Skin epidermis (tissue), 12 donors: ENCODE results near the gene HP1BP3.

Experiments
- H3K27ac ChIP-seq, 21 experiments: fragments of 200-600 bp; sonication (generic) in 11 of 21; one replicate each; pipeline ENCODE4 v1.5.0; 2020; ENCODE audit warnings: mild to moderate bottlenecking in 3 of 21, inconsistent platforms in 2 of 21, moderate library complexity in 2 of 21
- H3K4me3 ChIP-seq, 7 experiments: fragments of 200-600 bp; sonication (generic) in 2 of 7; one replicate each; pipeline ENCODE4 v1.5.0; 2020; ENCODE audit warnings: inconsistent platforms in 2 of 7, mild to moderate bottlenecking in 2 of 7, moderate library complexity in 1 of 7

The HP1BP3 gene

DNA sequence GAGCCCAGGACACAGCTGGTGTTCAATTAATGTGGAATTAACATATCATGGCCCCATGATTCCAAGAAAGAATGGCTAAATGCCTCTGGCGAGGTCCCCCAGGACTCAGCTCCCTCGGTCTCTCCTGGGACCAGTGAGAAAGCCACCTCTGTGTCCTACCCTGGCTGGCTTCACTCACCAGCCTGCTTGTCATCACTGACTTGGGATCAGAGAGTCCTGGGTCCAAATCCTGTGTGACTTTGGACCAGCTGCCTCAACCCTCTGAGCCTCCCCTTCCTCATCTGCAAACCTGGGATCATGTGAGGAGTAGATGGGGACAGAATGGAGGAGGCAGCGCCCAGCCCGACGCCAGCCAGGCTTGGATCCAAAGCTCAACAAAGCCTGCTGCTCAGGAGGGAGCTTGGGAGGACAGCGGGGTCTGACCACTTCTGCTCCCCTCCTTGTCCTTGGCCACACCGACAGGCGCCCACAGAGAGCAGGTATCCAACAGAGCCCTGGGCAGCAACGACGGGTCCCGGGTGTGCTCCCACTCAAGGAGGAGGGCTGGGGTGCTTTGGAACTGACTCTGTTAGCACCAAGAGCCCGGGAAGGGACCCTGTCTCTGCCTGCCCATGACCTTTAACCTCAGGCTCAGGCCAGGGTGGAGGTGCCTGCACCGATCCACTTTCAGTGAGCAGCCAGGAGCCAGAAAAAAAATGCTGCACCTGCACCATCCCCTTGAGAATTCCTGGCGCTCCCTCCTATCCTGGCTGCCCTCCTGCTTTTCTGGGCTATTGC, 57.8 kb downstream of the HP1BP3 start:
- H3K27ac ChIP-seq = no peak overlapping the region
- no peak overlapping the region for H3K4me3 ChIP-seq

DNA sequence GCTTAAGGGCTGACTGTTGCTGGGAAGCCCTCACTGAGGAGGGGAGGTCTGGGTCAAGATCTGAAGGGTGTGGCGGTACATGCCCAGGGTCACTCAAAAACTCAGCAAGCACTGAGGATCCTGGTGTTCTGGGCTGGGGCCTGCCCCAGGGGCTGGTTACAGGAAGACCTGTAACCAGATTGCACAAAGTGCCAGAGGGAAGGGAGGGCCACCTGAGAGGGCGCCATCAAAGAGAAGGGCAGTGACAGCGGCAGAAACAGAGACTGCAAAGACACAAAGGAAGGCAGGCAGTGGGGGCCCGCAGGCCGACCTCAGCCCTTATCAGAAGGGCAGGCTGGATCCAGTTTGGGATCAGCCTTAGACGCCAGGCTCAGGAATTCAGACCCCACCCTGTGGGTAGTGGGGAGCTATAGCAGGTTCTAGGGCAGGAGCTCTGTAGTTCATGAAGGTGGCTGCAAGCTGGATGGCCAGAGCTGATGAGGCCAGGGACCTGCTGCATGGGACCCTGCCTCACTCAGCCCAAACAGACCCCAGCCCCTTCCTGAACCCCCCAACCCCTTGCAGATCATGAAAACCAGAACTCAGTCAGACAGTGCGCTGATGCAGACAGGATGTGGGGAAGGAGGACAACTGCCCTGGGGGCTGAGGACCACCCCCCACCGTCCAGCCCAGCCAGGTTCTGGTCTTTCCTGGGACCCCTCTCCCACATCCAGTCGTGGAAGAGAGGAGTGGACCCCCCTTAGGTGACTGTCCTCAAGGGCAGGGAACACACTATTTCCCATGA, 58.5 kb downstream of the HP1BP3 start:
- H3K27ac ChIP-seq = no peak overlapping the region
- no peak overlapping the region for H3K4me3 ChIP-seq

DNA sequence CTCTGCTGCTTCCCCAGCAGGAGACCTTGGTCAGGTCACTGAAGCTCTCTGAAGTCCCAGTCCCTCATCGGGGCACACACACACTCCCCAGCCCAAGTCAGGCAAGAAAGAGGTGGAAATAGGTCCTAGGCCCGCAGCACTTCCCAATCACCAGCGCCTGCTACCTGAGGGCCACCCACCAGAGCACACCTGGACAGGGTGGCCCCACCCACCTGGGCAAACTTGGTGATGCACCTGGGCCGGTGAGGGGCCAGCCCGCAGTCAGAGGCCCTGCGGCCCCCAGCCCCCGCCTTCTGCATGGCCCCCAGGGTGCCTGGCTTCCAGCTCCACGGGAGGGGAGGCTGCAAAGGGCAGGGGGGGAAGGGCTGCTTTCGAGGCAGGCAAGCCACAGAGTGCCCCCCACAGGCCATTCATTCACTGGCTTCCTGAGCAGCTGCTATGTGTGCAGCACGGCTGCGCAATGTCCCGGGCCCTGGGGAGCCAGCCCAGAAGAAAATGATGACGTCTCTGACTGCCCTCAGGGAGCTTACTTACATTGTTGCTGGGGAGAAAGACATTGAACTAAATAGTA, 59.3 kb downstream of the HP1BP3 start:
- peak overlapping the region in 1 of 21 experiments; percentile 39 for H3K27ac ChIP-seq
- H3K4me3 ChIP-seq = no peak overlapping the region

DNA sequence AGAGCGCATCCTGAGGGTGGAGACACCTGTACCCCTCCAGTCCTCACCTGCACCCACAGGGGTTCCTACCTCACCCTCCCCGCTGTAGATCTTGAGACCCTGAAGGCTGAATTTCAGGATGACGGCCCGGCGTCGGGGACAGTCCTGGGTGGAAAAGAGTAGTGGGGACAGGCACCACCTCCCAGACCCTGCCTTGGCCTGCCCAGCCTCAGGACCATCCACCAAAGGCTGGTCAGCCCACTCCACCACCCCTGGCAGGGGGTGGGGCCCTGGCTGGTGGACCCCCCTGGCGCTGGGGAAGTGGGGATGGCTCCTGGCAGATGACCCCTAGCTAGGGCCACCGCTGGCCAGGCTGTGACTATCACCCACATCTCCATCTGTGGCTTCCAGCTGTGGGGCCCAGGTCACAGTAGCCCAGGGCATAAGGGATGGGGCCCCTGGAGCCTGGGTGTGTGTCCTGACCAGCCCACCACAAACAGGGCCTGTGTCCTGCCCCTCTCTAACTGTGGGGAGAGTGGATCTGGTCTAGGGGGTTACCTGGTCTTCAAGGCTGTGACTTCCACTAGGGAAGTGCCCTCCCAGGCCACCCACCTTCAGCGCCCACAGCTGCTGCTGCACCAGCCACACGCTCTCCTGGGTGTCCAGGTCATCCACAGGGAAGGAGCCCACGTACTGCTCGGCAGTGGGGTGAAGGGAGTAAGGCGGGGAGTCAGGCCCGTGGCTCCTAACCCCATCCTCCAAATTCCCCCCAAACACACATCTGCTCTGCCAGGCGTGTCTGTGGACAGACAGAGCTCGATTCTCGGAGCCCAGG, 60.0 kb downstream of the HP1BP3 start:
- no peak overlapping the region for H3K27ac ChIP-seq
- no peak overlapping the region for H3K4me3 ChIP-seq

DNA sequence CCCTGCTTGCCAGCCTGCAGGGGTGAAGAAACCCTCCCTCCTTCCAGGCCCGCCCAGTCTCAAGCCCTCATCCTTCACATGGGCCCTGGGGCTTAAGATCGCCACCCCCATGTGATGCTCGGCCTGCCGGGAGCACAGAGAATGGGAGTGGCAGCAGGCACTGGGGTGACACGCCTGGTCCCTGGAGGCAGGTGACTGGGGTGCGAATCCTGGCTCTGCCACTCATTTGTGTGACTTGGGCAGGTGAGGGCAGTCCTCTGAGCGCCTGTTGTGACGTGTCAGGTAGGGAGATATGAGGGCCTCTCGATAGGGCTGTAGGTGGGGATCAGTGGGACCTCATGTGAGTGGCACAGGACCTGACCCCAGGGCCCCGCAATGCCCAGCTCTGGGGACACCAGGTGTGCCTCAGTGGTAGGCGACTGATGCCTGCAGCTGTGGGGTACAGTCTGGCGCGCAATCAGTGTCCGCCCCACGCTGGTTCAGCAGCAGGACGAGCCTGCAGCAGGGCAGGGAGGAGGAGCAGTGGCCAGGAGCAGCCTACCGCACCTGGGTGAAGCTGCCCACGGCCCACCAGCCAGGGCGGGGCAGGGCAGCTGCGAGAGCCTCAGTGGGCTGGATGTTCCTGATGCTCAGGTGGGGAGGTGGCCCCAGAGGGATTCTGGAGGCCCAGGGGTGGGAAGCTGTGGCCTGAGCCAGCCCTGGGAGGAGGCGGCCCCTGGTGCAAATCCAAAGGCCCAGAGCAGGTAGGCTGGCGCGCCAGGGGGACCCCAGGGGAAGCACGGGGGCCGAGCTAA, 60.8 kb downstream of the HP1BP3 start:
- no peak overlapping the region for H3K4me3 ChIP-seq
- H3K27ac ChIP-seq = no peak overlapping the region

DNA sequence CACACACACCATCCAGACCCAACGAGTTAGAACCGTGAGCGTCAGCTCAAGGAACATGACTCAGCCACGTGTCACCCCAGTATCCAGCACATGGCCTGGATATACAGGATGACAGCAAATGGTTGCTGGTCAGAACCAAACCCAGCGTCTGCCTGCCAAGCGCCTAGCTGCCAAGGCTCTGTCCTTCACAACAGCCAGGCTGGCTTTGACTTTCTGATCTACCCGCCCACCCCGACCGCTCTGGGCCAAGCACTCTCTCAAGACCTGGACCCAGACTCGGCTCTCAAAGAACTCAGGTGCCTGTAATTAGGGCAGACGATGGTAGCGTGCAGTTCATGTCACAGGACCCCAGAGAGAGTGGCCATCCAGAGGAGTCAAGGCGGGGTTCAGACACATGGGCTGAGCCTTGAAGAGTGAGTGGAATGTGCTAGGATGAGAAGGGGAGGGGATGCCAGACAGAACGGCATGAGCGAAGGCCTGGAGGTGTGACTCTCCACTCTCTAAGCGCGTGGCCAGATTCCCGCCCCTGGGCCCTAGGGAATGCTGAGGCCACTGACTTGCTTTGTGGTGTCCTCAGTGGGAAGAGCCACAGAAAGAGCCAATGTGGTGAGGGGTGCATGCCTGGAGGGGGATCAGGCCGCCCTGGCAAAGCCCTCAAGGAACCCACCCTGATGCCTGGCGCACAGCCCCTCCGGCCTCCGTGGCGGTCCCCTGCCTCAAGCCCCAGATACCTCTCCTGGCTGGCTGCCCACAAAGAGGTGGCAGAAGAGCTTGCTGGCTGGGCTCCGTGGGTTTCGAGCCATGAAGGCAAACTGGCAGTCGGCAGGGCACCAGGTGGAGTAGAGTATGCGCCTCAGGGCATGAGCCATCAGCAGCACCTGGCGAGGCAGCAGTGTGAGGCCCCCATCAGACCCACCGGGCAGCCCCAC, 61.7 kb downstream of the HP1BP3 start:
- Histone ChIP-seq H3K4me3 (no peak overlapping the region), H3K27ac (no peak overlapping the region)

DNA sequence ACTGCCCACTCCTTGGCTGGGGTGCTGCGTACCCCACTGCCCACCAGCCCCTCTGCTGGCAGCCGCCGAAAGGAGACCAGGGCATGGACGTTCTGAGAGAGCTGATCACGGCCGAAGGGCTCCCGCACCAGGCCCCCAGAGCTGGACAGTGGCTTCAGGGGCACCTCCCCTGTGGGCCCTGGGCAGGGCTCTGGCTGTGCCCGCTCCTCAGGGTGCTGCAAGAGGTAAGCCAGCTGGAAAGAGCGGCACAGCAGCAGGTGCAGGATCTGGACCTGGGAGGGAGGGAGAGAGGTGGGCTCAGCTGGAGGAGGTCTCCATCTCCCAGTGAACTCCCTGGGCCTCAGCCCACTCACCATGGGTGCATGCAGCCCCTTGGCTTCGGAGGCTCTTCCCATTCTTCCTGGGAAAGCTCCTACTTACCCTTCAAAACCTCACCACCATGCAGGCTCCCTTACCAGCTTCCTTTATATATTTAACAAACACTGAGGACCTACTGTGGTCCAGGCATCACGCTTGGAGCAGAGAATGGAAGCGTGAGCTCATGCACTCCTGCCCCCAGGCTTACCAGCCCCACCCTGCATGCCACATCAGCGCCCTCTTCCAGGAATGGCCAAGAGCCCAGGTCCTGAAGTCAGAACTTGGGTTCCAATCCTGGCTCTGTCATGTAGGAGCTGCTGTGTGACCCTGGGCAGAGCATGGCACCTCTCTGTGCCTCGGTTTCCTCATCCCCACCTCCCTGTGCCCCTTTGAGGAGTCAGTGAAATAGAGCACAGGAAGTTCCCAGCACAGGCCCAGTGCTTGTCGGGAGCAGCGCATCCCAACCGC, 62.5 kb downstream of the HP1BP3 start:
- H3K4me3 ChIP-seq = no peak overlapping the region
- no peak overlapping the region for H3K27ac ChIP-seq

DNA sequence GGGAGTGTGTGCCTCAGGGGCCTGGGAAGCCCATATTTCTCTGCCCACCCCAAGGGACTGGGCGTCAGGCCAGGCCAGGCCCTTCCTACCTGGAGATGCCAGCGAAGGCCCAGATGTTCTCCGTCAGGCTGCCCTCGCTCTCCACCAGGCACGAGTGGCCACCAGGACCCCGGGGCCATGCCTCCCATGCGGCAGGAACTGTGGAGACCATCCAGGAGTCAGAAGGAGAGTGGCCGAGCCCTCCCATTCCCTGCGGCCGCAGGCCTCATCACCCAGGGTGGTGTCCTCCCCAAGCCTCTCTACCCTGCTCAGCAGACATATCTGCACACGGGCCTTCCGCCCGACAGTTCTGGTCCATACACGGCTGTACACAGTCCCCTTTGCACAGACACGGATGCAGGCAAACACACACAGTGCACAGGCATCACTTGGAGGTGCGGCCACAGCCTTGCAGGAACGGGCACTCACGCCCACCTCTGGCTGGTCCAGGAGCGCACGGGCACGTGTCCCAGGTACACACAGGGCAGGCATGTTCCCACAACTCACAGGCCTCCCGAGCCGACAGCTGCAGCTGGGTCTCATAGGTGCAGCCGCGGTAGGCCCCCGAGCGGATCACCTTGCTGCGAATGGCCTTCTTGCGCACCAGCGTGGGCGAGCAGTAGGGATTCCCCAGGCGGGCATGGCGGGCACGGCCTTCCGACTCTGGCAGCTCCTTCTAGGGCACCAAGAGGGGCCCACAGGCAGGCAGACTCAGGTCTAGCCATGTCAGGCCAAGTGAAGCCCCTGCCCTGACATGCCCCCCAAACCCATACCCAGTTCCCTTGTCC, 63.4 kb downstream of the HP1BP3 start:
- H3K4me3 ChIP-seq = no peak overlapping the region
- no peak overlapping the region for H3K27ac ChIP-seq

DNA sequence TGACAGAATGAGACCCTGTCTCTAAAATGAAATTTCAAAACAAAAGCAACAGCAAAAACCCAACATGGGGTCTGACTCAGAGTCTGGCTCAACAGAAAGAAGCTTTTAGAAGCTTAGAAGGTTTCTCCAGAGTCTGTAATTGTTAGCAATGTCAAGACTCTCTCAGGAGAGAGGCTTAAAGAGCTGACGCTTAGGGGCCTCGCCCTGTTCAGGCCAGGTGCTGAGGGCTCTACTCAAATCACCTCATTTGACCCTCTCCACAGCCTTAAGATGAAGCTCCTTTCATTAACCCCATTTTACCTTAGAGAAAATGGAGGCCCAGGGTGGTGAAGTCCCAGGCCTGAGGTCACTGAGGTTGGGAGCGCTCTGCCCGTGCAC, 64.0 kb downstream of the HP1BP3 start:
- no peak overlapping the region for H3K27ac ChIP-seq
- no peak overlapping the region for H3K4me3 ChIP-seq

DNA sequence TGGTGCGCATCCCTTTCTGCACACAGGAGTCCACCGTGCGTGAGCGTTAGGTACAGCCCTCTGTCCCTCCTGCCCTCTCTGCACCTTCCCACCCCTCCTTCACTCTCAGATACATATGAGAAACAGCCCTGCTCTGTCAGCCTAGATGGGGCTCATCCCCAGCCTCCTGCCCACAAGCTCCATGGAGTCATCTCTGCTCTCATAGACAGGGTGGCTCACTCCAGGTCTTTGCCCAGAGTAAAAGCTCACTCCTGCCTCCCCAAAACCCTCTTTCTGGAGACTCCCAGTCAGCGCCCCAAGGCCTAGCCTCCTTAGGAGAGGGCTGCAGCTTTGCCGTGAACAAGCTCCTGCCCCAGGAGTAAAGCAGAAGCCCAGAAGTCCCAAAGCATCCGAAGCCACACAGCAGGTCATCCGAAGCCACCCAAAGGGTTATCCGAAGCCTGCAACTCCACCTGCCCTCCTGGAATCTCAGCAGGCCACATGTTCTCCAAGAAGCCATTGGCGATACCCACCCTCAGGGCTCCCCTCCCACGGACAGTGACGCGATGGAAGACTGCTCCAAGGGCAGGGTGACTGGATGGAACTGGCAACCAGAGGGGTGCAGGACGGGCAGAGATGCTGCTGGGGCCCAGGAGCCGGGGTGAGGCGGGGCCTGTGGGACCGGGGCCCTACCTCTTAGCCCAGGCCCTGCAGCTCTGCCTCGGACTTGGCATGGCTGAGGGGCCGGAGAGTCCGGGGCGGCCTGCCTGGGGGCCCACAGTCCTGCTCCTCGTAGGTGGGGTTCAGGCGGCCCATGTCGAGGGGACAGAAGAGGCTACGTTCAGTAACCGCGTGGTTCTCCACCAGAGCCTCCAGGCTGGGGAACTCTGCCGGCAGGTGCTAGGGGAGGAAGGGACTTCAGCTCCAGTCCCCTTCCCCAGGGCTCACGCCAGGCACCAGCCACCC, 65.7 kb downstream of the HP1BP3 start:
- no peak overlapping the region for H3K27ac ChIP-seq

DNA sequence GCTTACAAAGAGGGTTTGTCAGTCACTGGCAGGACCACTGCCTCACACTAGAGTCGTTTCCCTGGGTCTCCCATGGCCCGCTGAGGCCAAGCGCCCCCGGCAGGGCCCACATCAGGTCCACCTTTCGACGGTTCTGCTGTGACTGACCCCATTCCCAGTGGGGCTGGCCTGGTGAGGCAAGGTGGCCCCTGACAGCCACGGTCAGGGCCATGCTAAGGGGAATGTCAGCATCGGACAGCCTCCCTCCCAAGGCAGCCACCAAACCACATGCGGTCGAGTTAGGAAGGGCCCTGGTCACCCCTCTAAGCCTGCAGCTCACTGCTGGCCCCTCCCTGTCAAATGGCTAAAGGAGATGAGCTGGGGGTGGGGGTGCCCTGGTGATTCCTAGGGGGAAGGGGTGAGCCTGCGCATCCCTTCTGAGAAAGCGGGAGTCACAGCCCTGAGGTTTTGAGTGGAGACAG, 66.4 kb downstream of the HP1BP3 start:
- Histone ChIP-seq H3K27ac (no peak overlapping the region), H3K4me3 (no peak overlapping the region)

More for the DNA sequence above, 65.7 kb downstream of the HP1BP3 start:
- no peak overlapping the region for H3K4me3 ChIP-seq

DNA sequence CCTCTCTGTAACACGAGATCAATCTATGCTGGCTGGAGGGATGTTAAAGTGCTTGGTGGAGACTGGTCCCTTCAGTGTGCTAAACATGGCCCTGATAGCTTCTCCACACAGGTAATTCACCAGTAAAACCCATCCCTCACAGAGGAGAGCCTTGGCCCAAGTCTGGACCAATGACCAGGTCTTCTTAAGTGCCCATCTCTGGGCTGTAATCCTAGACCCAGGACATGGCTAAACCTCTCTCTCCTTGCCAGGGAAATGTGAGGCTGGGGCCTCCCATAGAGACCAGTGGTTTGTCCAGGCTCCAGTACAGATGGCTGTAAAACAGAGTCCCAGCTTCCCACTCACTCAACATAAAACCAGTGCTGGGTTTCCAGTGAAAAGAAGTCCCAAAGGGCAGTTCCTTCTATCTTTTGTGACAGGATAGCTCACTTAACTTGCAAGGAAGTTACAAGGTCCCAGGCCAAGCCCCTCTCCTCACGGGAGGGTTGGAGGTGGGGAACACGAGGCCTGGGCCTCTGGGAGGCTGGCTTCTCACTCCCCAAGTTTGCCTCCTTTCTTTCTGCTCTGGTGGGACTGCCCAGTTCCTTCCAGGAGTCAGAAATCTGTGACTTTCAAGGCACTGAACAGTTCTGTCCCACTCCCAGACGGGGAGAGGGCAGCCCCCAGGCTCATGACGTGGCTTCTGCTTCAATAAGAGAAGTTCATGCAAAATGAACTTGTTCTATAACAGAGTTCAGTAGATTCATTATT, 67.1 kb downstream of the HP1BP3 start:
- Histone ChIP-seq H3K27ac (no peak overlapping the region), H3K4me3 (no peak overlapping the region)

DNA sequence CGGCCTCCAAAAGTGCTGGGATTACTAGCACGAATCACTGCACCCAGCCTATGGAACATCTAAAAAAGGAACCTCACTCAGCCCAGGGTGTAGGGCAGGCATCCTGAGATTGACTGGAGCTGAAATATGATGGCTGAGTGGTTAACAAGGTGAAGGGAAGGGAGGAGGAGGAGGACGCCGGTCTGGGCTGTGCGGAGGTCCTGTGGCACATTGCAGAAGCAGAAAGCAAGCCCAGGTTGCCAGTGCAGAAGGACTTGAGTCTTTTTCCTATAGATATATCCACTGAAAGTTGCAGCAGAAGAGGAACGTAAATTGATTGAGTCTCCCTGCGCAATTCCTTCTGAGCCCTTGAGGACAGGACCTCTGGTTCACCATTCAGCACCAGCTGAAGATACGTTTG, 67.8 kb downstream of the HP1BP3 start:
- Histone ChIP-seq H3K27ac (no peak overlapping the region), H3K4me3 (no peak overlapping the region)

DNA sequence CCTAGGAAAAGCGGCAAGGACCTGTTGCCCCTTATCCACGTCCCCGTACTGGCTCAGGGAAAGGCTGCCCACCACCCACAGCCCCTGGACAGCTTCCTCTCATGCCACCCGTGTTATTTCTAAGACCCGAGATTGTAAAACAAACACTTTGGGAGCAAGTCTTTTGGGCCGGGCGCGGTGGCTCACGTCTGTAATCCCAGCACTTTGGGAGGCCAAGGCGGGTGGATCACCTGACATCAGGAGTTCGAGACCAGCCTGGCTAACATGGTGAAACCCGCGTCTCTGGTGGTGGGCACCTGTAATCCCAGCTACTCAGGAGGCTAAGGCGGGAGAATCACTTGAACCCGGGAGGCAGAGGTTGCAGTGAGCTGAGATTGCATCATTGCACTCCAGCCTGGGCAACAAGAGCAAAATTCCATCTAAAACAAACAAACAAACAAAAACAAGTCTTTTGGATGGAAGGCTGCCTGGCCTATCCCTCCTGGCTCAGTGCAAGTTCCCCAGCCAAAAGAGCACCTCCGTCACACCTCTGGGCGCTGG, 68.7 kb downstream of the HP1BP3 start:
- Histone ChIP-seq H3K4me3 (peak overlapping the region in 5 of 7 experiments; percentile 18 to 40 (median 38)), H3K27ac (peak overlapping the region in 3 of 21 experiments; percentile 39 to 41 (median 39))
